ENCODE data around the gene SH3RF3.

SH3RF3 gene

GRCh38 chr2:109447251-109447661, 318.3 kb downstream of the SH3RF3 start:
- no peak for TF ChIP-seq CTCF (IDR thresholded peaks at IDR 0.05; ENCODE audit: low read length, missing control alignments)
- H3K4me3 ChIP-seq (replicated peaks; ENCODE audit: low read depth, low read length) = no peak overlapping the region
- peak; percentile 50 for DNase-seq (ENCODE audit: low read depth)

GRCh38 chr2:109447776-109448175, 318.8 kb downstream of the SH3RF3 start:
- no peak for DNase-seq (ENCODE audit: low read depth)
- no peak for TF ChIP-seq CTCF (IDR thresholded peaks at IDR 0.05; ENCODE audit: low read length, missing control alignments)
- H3K4me3 ChIP-seq (replicated peaks; ENCODE audit: low read depth, low read length) = no peak overlapping the region

- TF ChIP-seq CTCF (IDR thresholded peaks at IDR 0.05; ENCODE audit: low read length, missing control alignments) = no peak
- no peak overlapping the region for H3K4me3 ChIP-seq (replicated peaks; ENCODE audit: low read depth, low read length)
- DNase-seq (ENCODE audit: low read depth) = no peak
Measured at GRCh38 chr2:109448207-109448606, 319.2 kb downstream of the SH3RF3 start.

GRCh38 chr2:109448946-109449788, 320.2 kb downstream of the SH3RF3 start:
- no peak overlapping the region for H3K4me3 ChIP-seq (replicated peaks; ENCODE audit: low read depth, low read length)
- TF ChIP-seq CTCF (IDR thresholded peaks at IDR 0.05; ENCODE audit: low read length, missing control alignments) = no peak

GRCh38 chr2:109450574-109451273, 321.7 kb downstream of the SH3RF3 start:
- no peak for DNase-seq (ENCODE audit: low read depth)
- H3K4me3 ChIP-seq (replicated peaks; ENCODE audit: low read depth, low read length) = no peak overlapping the region
- TF ChIP-seq CTCF (IDR thresholded peaks at IDR 0.05; ENCODE audit: low read length, missing control alignments) = no peak

More at GRCh38 chr2:109448946-109449788, 320.2 kb downstream of the SH3RF3 start:
- DNase-seq (ENCODE audit: low read depth) = no peak

GRCh38 chr2:109451671-109452070, 322.7 kb downstream of the SH3RF3 start:
- no peak overlapping the region for H3K4me3 ChIP-seq (replicated peaks; ENCODE audit: low read depth, low read length)
- no peak for TF ChIP-seq CTCF (IDR thresholded peaks at IDR 0.05; ENCODE audit: low read length, missing control alignments)
- DNase-seq (ENCODE audit: low read depth) = no peak
